Measurements from ENCODE around the gene MAGT1.

DNA sequence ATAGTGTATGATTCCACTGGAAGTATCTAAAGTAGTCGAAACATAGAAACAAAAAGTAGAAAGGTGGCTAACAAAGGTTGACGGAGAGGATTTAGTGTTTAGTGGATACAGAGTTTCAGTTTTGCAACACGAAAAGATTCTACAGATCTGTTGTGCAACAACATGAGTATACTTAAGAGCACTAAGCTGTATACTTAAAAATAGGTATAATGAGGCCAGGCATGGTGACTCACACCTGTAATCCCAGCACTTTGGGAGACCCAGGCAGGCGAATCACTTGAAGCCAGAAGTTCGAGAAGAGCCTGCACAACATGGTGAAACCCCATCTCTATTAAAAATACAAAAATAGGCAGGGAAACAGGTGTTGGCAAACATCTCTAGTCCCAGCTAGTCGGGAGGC is 101.3 kb downstream of the MAGT1 start:
- TF ChIP-seq FOXM1 (IDR thresholded peaks at IDR 0.05; ENCODE audit: borderline replicate concordance) (no peak), L3MBTL2 (conservative IDR thresholded peaks at IDR 0.05) (no peak)
